Small intestine (tissue), 7 donors: Measurements from ENCODE around the gene LYPD6B. TPM values are rescaled to one million over a fixed set of nuclear protein-coding genes. Genes with fewer than 3 reads are reported as not detected.

Source experiments
- DNase-seq, 2 donors: peaks; one replicate each; pipeline versions ENCODE4 v3.0.0 to v3.0.0-alpha.2; 2013
- FAIRE-seq: peaks from 2 replicates; lab custom pipeline; 2012; peaks lifted over from hg19 to GRCh38; lab: Jason Lieb, UNC
- H3K27ac ChIP-seq, 3 donors: one replicate each; pipeline ENCODE4 v1.5.1; 2013; ENCODE audit warnings: low read length in 2 of 3, mild to moderate bottlenecking in 2 of 3, control low read depth in 1 of 3, inconsistent platforms in 1 of 3, low read depth in 1 of 3, moderate library complexity in 1 of 3
- H3K27me3 ChIP-seq, 3 donors: one replicate each; pipeline ENCODE4 v1.6.1; 2013; ENCODE audit warnings: low read length in 3 of 3, inconsistent platforms in 1 of 3; ENCODE audit not compliant: control insufficient read depth in 3 of 3, insufficient read depth in 3 of 3
- H3K36me3 ChIP-seq, 3 donors: one replicate each; pipeline ENCODE4 v1.6.1; 2013; ENCODE audit warnings: low read length in 3 of 3, inconsistent platforms in 1 of 3, low read depth in 1 of 3, mild to moderate bottlenecking in 1 of 3, moderate library complexity in 1 of 3; ENCODE audit not compliant: control insufficient read depth in 3 of 3, insufficient read depth in 2 of 3
- H3K4me1 ChIP-seq, 3 donors: one replicate each; pipeline ENCODE4 v1.6.1; 2013; ENCODE audit warnings: low read length in 2 of 3, inconsistent platforms in 1 of 3, low read depth in 1 of 3, mild to moderate bottlenecking in 1 of 3, moderate library complexity in 1 of 3; ENCODE audit not compliant: control insufficient read depth in 3 of 3, insufficient read depth in 2 of 3
- H3K4me3 ChIP-seq, 3 donors: one replicate each; pipeline ENCODE4 v1.5.1; 2013; ENCODE audit warnings: low read length in 3 of 3, control low read depth in 1 of 3, inconsistent platforms in 1 of 3, low read depth in 1 of 3, mild to moderate bottlenecking in 1 of 3, moderate library complexity in 1 of 3
- H3K9me3 ChIP-seq, 2 donors: one replicate each; pipeline ENCODE4 v1.6.1; 2013; ENCODE audit warnings: low read depth in 1 of 2, low read length in 1 of 2; ENCODE audit not compliant: control insufficient read depth in 2 of 2, insufficient read depth in 1 of 2
- WGBS, 3 donors: extraction: QIAGEN DNeasy Blood & Tissue Kit; methylation state at CpG; one replicate each; pipeline ENCODE4 v1.1.7; 2013; 5-methylcytosine and 5-hydroxymethylcytosine counted together
- polyA plus RNA-seq, 4 donors: library from polyadenylated mRNA; stranded (reverse) in 3 of 4; unstranded in 1 of 4; fragments of 200-250 nt in 3 of 4; fragments of 120-200 nt in 1 of 4; gene quantifications; one replicate each; pipeline versions ENCODE4 v1.2.1 to v1.2.3, GENCODE V29; 2013
- donor health status: healthy with polysubstance abuse.
- donor health status: control.
- donor health status: control.
- donor health status: Bipolar disorder and iron deficiency.
- donor health status: healthy.

LYPD6B gene
- polyA plus RNA-seq, 4 donors: 1.3 to 28.0 (median 7.8) TPM

DNA sequence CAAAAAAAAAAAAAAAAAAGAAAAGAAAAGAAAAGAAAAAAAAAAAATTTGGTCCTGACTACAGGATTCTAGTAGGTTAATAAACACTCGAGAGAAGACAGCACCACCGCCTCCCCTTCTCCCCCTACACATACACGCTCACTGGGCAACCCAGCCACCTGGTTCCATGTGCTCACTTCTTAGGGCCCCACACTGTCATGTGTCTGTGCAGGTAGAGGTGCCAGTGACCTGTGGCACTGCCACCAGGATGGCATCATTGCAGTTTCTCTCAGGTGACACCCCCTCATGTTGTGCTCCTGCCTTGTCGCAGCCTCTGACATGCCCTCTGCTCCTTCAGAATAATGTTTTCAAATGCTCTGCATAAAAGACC, 39.7 kb upstream of the LYPD6B start:
- DNase-seq (no peak), FAIRE-seq (no peak)
- H3K4me3 ChIP-seq: no peak overlapping the region
- H3K9me3 ChIP-seq: no peaks in the 10 kb centered on the region
- H3K27me3 ChIP-seq: no peaks in the 10 kb centered on the region
- 92 to 98% (median 95%) methylated on average over 4 of the region's 4 CpGs for WGBS, 3 donors
- H3K27ac ChIP-seq: no peak overlapping the region
- no peaks in the 10 kb centered on the region for H3K4me1 ChIP-seq
- peaks cover 0 to 2% (median 0%) of the 10 kb centered on the region in 3 donors for H3K36me3 ChIP-seq

GRCh38 chr2:148999451-148999921, 39.0 kb upstream of the LYPD6B start:
- Histone ChIP-seq H3K27me3 (no peaks in the 10 kb centered on the region), H3K36me3 (peaks cover 0 to 2% (median 0%) of the 10 kb centered on the region in 3 donors), H3K4me3 (no peak overlapping the region), H3K9me3 (no peaks in the 10 kb centered on the region), H3K27ac (peak overlapping the region in 1 of 3 donors; percentile 42), H3K4me1 (no peaks in the 10 kb centered on the region)
- DNase-seq: peak; percentile 60 to 63
- WGBS, 3 donors: 12 to 35% (median 34%) methylated on average over 7 of the region's 7 CpGs
- no peak for FAIRE-seq

DNA sequence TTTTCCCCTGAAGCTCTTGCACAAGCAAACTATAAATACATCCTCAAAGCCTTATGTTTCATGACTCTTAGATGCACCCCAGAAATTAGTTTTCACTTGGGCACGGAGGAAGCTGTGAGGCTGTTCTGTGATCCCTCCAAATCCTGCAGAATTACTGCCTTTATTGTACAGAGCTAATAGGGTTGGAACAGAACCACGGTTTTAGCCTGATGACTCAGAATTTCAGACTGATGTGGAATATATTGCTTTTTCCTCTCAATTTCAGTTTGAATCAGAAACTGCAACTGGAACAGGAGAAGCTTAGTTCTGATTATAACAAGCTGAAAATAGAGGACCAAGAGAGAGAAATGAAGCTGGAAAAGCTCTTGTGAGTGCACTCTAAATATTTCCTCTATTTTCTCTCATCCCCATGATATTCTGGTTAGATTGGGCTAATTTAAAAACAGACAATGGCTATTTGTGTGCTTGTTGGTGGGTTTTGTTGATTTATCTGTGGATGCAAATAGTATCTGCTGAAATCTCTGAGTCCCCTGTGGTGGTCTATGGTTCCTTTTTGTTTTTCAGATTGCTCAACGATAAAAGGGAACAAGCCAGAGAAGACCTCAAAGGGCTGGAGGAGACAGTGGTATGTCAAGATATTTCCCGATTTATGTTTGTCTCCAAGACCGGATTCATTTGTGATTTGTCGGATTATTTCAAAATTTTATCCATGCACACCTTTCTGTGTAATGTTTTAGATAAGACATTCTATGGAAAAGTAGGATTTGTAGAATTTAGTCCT, 38.2 kb upstream of the LYPD6B start:
- Histone ChIP-seq H3K9me3 (no peaks in the 10 kb centered on the region), H3K4me3 (no peak overlapping the region), H3K27ac (peak overlapping the region in 1 of 3 donors; percentile 19), H3K4me1 (no peaks in the 10 kb centered on the region), H3K36me3 (peaks cover 0 to 2% (median 0%) of the 10 kb centered on the region in 3 donors), H3K27me3 (no peaks in the 10 kb centered on the region)
- no peak for FAIRE-seq
- 66 to 77% (median 75%) methylated on average over 6 of the region's 6 CpGs for WGBS, 3 donors
- DNase-seq: no peak

DNA sequence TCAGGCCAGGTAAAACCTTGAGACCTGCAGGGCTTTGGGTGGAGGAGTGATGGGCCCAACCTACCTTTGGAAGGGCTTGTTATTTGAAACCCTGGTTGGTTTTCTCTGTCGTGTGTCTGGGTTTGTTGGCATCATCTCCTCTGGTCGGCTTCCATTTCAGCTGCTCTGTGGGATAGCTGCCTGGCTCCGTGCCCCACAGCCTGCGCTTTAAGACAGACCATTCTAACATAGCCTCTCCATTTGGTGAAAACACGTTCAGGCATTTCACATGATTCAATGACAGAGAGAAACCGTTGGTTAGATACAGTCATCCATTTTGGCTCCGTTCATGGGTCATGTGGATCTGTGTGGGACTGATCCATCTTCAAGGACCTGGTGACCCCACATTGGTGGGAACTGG, 37.0 kb upstream of the LYPD6B start:
- no peak overlapping the region for H3K27ac ChIP-seq
- H3K27me3 ChIP-seq: no peaks in the 10 kb centered on the region
- FAIRE-seq (no peak), DNase-seq (no peak)
- 85 to 90% (median 88%) methylated on average over 7 of the region's 7 CpGs for WGBS, 3 donors
- H3K4me1 ChIP-seq: no peaks in the 10 kb centered on the region
- no peak overlapping the region for H3K4me3 ChIP-seq
- peaks cover 0 to 2% (median 0%) of the 10 kb centered on the region in 3 donors for H3K36me3 ChIP-seq
- no peaks in the 10 kb centered on the region for H3K9me3 ChIP-seq

GRCh38 chr2:149002378-149002890, 36.1 kb upstream of the LYPD6B start:
- no peaks in the 10 kb centered on the region for H3K9me3 ChIP-seq
- 94 to 97% (median 96%) methylated on average over 14 of the region's 14 CpGs for WGBS, 3 donors
- DNase-seq: no peak
- no peak overlapping the region for H3K4me3 ChIP-seq
- H3K27me3 ChIP-seq: no peaks in the 10 kb centered on the region
- H3K36me3 ChIP-seq: peaks cover 0 to 2% (median 0%) of the 10 kb centered on the region in 3 donors
- H3K4me1 ChIP-seq: no peaks in the 10 kb centered on the region
- no peak overlapping the region for H3K27ac ChIP-seq
- FAIRE-seq: no peak

DNA sequence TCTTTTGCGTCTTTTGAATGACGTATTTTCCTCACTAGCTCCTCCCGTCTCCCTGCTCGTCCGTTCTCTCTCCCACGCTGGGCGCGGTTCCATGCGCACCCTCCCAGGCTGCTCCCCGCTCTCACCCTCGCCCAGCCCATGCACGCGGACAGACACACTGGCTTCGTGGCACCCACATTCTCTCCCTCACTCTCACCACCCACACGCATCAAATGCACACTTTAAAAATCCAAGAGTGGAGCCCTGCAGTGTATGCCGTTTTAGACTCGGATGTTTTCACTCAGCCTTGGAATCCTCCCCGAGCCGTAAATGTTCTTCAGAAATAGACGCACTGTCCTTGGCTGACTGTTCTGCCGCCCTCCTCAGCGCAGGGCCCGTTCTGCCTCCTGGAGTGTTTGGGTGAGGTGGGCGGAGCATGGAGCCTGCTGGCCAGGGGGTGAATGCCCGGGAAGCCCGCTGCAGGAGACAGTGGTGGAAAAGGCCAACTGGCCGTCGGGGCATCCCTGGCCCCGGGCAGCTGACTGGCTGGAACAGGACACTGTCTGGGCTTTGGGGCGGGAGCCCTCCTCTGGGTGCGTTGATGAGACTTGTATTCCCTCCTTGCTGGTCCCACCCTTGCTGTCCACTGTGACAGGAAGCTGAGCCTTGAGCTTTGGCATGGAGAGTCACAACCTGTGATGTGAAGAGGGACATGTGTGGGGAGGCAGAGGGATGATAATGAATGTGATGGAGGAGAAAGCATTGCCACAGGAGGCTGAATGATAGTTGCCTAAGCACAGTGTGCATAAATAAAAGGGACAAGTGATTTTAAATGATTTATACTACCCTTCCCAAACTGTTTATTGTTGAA, 35.4 kb upstream of the LYPD6B start:
- Histone ChIP-seq H3K27me3 (no peaks in the 10 kb centered on the region), H3K4me3 (no peak overlapping the region), H3K9me3 (no peaks in the 10 kb centered on the region), H3K27ac (no peak overlapping the region), H3K36me3 (peaks cover 0 to 2% (median 0%) of the 10 kb centered on the region in 3 donors), H3K4me1 (no peaks in the 10 kb centered on the region)
- FAIRE-seq (no peak), DNase-seq (no peak)
- 86 to 95% (median 94%) methylated on average over 31 of the region's 31 CpGs for WGBS, 3 donors

GRCh38 chr2:149004836-149005235, 33.7 kb upstream of the LYPD6B start:
- H3K27me3 ChIP-seq: no peaks in the 10 kb centered on the region
- no peaks in the 10 kb centered on the region for H3K4me1 ChIP-seq
- no peak overlapping the region for H3K4me3 ChIP-seq
- H3K27ac ChIP-seq: no peak overlapping the region
- no peak for DNase-seq
- H3K36me3 ChIP-seq: peaks cover 0 to 2% (median 0%) of the 10 kb centered on the region in 3 donors
- no peaks in the 10 kb centered on the region for H3K9me3 ChIP-seq
- WGBS, 3 donors: 57 to 86% (median 66%) methylated on average over 3 of the region's 3 CpGs
- no peak for FAIRE-seq

- WGBS, 3 donors: 73 to 76% (median 76%) methylated on average over 6 of the region's 6 CpGs
- Histone ChIP-seq H3K9me3 (no peaks in the 10 kb centered on the region), H3K4me3 (no peak overlapping the region), H3K27me3 (peaks cover 0 to 2% (median 0%) of the 10 kb centered on the region in 3 donors), H3K27ac (no peak overlapping the region), H3K36me3 (peaks cover 0 to 8% (median 0%) of the 10 kb centered on the region in 3 donors), H3K4me1 (no peaks in the 10 kb centered on the region)
- no peak for DNase-seq
- FAIRE-seq: no peak
Measured at GRCh38 chr2:149005471-149006077, 32.9 kb upstream of the LYPD6B start.
